Stimulated activated naive CD4-positive, alpha-beta T cell (primary cell): ENCODE results near the gene ITGB4.
"Not testable (repeated sequence)": the region's sequence is repeated elsewhere in the genome, so short reads cannot be mapped to it uniquely, and the experiment has no call there.

ENCODE experiments used
- DNase-seq, 6 experiments: peaks; one replicate each; lab custom pipeline; 2025; lab: John Stamatoyannopoulos, UW

ITGB4 gene

DNA sequence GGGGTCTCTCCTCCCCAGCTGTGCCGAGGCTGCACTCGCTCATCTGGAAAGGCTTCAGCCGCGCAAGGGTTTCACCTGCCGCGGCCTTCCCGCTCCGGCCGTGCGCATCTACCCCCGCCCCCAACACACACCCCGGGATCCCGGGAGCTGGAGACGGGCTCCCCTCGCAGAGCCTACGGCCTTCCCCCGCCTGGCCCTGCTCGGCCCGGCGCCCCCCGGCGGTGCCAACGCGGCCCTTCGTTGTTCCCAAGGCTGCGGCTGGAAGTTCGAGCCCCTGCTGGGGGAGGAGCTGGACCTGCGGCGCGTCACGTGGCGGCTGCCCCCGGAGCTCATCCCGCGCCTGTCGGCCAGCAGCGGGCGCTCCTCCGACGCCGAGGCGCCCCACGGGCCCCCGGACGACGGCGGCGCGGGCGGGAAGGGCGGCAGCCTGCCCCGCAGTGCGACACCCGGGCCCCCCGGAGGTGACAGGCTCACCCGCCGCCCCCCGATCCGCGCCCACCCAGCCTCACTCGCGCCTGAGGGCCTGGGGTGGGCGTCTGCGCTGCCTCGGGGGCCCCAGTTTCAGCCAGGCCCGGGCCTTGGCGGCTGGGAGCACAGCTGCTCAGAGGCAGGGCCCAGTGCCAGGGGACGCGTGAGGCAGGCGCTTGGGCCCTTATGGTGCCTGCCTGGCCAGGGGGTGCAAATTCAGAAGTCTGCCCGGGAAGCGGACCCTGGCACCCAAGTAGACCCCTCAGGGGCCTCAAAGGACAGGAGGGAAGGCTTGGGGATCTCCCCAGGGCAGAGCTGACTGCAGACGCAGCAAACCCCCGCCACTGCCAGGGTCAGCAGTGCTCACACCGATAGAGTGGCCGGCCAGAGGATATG, 32.5 kb downstream of the ITGB4 start:
- DNase-seq = peak; percentile 41 to 73 (median 63)

DNA sequence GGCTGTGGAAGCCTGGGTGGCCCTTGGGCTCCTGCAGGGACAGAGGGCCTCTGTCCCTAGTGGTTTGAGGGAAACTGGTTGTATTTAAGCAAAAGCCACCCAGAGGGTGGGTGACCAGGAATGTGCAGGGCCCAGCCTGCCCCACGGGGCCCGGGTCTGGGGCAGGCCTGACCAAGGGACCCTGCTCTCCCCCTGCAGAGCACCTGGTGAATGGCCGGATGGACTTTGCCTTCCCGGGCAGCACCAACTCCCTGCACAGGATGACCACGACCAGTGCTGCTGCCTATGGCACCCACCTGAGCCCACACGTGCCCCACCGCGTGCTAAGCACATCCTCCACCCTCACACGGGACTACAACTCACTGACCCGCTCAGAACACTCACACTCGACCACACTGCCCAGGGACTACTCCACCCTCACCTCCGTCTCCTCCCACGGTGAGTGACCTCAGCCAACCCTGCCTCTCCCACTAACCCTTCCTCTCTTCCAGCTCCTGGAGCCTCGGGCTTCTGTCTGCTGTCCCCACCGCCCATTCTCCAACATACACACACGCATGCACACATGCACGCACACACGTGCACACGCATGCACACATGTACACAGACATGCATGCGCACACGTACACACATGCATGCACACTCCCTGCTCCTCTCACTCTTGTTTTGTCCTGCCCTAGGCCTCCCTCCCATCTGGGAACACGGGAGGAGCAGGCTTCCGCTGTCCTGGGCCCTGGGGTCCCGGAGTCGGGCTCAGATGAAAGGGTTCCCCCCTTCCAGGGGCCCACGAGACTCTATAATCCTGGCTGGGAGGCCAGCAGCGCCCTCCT, 33.3 kb downstream of the ITGB4 start:
- DNase-seq = no peak

DNA sequence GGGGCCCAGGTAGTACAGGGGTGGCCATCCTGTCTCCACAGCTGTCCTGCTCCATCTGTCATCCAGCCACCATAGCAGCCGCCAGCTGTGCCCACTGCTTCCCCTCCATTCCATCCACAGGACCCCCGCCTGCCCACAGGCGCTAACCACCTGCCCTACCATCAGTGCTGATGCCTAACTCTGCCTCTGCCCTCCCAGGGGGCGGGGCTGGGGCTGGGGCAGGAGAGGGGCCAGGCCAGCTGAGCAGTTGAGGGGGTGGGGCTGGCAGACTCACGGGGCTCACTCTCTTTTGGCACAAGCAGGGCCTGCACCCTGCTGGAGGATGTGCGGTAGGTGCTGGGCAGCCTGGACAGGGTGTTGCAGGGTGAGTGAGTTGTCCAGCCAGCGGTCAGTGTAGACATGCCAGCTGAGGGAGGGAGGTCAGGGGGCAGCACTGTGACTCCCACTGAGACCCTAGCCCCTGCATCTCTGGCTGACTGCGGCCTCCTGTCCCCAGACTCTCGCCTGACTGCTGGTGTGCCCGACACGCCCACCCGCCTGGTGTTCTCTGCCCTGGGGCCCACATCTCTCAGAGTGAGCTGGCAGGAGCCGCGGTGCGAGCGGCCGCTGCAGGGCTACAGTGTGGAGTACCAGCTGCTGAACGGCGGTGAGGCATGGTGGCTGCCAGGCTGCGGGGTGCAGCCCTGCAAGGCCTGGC, 34.1 kb downstream of the ITGB4 start:
- DNase-seq = no peak

DNA sequence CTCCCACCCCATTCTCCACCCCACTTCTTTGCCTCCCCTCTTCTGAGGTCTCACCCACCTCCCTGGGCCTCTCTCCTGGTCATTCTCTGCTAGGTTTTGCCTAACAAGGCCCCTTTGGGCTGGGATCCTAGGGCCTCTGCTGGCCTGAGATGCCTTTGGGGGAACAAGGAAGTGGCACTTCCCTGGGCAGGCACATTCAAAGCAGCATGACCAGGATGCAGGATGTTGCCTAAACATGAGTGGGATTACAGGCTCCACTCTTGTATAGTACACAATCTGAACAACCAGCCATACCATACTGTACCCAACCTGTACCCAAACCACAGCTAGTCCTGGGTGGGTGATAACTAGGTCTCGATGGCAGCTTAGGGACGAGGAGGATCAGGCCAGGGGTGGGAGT, 34.7 kb downstream of the ITGB4 start:
- DNase-seq = no peak

DNA sequence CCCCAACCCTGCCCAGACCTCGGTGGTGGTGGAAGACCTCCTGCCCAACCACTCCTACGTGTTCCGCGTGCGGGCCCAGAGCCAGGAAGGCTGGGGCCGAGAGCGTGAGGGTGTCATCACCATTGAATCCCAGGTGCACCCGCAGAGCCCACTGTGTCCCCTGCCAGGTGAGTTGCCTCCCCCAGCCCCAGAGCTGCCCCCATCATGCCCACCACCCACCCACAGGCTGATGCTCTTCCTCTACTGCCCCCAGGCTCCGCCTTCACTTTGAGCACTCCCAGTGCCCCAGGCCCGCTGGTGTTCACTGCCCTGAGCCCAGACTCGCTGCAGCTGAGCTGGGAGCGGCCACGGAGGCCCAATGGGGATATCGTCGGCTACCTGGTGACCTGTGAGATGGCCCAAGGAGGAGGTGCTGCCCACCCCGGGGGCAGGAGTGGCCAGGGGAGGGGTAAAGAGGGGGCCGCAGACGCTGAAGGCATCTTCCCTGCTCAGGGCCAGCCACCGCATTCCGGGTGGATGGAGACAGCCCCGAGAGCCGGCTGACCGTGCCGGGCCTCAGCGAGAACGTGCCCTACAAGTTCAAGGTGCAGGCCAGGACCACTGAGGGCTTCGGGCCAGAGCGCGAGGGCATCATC, 35.3 kb downstream of the ITGB4 start:
- no peak for DNase-seq

DNA sequence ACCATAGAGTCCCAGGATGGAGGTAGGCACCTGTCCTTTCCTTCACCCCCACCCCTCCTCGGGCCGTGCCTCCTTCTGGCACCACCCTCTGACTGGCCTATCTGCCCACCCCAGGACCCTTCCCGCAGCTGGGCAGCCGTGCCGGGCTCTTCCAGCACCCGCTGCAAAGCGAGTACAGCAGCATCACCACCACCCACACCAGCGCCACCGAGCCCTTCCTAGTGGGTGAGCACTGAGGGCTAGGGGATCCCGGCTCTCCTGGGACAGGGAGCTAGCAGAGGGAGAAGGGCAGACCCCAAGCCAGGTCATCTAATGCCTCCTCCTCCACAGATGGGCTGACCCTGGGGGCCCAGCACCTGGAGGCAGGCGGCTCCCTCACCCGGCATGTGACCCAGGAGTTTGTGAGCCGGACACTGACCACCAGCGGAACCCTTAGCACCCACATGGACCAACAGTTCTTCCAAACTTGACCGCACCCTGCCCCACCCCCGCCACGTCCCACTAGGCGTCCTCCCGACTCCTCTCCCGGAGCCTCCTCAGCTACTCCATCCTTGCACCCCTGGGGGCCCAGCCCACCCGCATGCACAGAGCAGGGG, 35.9 kb downstream of the ITGB4 start:
- DNase-seq = no peak

DNA sequence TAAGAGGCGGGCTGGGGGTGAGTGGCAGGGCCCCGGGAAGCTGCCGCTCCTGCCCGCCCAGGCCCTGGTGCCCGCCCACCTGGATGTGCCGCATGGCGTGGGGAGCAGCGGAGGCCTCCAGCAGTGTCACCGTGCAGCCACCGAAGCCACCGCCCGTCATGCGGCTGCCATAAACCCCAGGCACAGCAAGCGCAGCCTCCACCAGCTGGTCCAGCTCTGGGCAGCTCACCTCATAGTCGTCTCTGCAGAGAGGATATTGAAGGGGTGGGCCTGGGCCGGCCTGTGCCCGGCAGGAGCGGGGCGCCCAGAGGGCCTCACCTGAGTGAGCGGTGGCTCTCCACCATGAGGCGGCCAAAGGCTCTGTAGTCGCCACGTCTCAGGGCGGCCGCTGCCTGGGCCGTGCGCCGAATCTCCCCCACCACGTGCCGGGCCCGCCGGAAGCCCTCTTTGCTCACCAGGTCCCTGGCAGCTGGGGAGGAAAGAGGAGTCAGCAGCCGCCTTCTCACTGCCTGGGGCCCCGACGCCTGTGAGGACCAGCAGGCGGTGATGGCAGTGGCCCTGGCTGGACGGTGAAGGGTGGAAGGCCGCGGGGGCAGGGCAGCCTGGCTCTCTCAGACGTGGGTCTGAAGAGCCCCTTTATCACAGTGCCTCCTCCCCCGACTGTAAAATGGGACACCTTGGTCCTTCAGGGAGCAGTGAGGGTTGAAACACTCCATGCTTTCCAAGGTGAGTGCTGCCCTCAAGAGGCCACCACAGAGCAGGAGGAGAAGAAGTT, 37.1 kb downstream of the ITGB4 start:
- no peak for DNase-seq

DNA sequence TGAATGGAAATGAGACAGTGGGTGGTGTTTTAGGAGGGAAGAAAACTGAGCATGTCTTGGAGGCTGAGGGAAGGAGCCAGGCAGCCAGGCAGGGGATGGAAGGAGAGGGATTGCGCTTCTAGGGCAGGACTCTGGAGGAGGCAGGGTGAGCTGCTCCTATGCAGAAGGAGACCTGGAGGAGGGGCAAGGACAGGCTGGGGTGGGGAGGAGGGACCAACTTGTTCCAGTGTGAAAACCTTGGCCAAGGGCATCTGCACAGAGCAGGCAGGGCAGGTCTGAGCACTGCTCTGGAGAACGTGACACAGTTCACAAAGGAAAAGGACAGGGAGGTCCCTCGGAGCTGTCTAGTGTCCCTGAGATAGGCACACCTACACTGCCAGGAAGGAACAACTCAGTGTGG, 38.2 kb downstream of the ITGB4 start:
- no peak for DNase-seq

DNA sequence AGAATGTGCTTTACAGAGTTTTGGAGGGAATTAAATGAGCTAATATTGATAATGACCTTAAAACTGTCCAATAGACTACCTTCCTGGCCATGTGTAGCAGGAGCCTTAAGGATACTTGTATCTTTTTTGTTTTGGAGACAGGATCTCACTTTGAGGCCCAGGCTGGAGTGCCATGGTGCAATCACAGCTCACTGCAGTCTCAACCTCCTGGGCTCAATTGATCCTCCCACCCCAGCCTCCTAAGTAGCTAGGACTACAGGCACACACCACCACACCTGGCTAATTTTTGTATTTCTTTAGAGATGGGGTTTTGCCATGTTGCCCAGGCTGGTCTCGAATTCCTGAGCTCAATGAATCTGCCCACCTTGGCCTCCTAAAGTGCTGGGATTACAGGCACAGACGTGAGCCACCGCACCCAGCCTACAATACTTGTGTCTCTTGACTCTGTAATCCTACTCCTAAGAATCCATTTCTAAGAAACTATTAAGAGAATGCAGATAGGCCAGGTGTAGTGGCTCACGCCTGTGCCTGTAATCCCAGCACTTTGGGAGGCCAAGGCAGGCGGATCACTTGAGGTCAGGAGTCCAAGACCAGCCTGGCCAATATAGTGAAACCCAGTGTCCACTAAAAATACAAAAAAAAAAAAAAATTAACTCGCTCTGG, 38.9 kb downstream of the ITGB4 start:
- not testable (repeated sequence) for DNase-seq

DNA sequence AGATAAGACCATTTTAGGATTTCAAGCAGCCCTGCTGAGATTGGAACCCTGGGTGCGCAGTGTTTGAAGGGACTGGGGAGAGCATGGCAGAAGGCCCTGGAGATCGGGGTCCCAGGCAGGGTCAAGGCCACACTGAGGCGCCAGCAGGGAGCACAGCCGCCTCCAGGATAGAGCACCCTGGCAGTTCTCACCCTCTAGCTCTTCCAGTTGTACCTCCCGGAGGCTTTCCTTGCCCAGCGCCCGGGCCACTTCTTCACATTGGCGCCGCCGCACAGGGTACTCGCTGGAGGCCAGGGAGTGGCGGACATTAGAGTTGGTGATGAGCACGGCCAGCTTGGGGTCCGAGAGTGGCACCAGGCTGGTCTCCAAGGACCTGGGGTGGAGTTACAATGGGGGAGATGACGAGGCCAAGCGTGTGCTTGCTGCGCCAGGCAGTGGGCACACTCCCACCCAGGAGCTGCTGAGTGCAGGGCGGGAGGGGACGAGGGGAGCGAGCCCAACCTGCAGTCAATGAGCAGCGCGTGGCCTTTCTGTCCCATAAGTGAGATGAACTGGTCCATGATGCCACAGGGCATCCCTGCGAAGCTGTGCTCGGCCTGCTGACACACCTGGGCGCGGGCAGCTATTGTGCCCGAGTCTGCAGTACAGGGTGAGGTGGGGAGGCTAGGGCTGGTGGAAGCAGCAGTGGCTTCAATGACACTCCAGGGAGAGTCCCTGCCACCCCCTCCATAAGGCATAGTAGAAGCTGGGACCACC, 41.4 kb downstream of the ITGB4 start:
- no peak for DNase-seq

DNA sequence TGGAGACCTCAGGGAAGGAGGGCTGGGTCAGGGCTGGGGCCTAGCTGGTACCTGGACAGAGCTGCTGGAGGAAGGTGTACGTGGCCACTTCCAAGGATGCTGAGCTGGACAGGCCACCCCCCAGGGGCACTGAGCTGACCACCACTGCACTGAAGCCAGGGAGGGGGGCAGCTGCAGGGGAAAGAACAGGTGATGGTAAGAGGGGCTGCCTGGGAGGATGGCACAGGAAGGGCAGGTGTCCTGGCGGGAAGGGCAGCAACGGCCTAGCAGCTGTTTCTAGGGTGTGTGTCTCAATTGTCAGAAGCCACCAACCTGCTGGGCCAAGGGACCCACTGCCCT, 42.0 kb downstream of the ITGB4 start:
- no peak for DNase-seq

DNA sequence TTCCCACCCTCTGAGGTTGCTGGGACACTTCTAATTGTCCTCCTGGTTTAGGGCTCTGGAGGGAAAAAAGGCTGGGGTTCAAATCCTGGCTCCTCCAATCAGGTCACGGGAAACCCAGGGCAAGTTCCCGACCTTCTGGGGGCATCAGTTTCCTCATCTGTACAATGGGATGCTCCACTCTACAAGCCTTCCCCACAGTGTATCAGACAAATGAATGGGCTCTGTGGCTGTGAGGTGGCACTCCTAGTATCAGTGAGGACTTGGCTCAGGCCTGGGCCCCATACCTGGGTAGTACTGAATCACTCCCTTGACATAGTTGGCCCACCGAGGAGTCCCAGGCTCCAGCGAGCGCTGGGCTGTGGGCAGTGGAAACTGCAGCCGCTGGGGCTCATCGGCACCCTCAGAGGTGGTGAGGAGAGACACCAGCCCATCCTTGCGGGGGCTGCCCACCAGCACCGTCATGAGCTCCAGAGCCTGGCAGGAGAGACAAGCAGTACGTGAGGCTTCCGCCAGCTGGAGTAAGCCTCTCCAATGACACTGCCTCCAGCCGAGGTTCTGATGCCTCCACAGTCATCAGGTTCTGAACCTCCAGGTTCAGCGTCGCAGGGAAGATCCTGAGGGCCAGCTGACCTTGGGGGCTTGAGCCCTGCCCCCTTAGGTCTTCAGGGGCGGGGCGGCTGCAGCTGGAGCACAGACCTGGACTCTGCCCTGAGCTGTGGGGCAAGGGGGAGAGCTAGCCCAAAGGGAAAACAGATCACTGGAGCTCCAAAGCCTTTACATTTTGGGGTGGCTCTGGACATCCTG, 42.6 kb downstream of the ITGB4 start:
- no peak for DNase-seq

DNA sequence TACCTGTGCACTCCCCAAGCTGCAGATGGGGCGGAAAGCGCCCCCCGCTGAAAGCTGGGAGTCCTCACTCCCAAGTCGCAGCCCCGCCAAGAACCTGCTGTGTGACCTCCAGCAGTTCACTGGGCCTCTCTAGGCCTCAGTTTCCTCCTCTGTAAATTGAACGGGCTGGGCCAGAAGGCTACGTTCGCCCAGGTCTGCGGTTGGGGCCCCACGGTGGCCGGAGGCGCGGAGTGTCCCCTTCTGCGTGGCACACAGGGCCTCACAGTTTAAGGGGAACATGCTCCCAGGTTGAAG, 43.1 kb downstream of the ITGB4 start:
- no peak for DNase-seq

DNA sequence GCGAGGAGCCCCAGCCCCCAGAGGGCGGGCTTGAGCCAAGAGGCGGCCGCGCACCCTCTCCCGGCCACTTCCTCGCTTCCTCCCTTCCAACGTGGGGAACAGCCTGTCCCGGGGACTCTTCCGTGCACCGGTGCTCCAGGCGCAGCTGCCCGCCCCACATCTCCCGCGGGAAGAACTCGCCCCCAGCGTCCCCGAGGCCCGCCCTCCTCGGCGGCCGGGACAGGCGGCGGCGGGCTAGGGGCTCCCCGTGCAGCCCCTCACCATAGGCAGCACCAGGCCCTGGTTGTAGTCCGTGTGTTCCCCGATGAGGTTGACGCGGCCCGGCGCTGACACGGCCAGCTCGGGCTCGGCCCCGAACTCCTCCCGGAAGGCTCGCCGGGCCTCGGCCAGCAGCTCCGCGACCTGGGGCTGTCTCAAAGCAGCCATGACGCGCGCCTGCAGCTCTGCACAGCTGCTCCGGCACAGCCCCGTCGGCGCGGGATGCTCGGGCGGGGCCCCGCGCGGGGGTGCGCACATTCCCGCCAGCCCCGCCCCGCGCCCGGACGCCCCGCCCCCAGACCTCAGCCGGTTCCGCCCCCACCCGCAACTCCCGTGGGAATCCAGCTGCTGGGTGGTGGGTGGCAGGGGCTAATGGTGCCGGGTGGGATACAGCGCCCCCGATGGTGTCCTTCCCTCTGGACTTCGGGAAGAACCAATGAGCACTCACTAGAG, 43.6 kb downstream of the ITGB4 start, which contains the start of gene GALK1:
GALK1 (minus strand) TSS at position 482 of the 711 bp plus-strand sequence; CDS start at position 426, 56 bp downstream.
- peak; percentile 47 to 71 (median 65) for DNase-seq

DNA sequence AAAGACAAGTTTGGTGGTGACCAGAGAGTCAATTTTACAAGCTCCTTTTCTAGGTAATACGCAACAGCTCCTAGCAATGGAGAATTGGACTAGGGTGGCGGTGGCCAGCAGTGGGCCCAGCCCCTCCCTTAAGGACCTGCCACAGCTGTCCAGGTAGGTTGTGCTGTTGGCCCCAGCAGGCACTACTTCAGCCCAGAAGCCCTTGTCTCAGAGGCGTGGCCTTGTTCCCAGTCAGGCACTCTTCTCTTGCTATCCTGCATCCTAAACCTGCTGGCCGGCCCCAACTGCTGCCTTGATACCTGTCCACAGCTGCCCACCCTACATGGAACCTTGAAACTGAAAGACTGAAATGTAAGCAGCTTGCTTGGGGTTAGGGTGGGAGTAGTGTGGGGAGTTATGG, 44.7 kb downstream of the ITGB4 start:
- no peak for DNase-seq

DNA sequence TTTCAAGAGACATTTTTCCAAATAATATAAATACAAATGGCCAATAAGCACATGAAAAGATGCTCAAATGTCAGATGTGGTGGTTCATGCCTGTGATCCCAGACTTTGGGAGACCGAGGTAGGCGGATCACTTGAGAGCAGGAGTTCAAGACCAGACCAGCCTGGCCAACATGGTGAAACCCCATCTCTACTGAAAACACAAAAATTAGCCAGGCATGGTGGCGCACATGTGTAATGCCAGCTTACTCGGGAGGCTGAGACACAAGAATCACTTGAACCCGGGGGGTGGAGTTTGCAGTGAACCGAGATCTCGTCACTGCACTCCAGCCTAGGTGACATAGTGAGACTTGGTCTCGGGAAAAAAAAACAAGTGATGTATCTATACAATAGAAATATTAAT, 46.6 kb downstream of the ITGB4 start:
- no peak for DNase-seq

DNA sequence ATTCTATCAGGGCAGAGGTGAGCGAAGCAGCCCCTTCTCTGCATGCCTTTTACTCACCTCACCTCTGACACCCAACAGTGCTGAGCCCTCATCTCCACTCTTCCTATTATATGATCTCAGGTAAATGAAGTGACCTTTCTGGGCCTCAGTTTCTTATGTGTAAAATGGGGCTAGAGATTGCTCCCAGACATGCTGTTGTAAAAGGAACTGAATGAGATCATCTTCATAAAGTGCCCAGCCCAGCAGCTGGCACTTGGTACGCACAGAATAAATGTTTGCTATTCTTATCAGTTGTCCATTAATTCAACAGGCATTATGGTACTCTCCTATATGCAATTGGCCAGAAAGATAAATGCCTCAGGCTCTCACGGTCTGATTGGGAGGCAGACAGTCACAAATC, 48.3 kb downstream of the ITGB4 start:
- no peak for DNase-seq
